ENCODE results near the gene WDR64.

GRCh38 chr1:241707442-241707841, 55.4 kb downstream of the WDR64 start:
- TF ChIP-seq SMC3 (IDR thresholded peaks at IDR 0.05; ENCODE audit: low read depth, low read length) (no peak), CTCF (conservative IDR thresholded peaks at IDR 0.05; ENCODE audit: low read depth, low read length) (no peak), RAD21 (IDR thresholded peaks at IDR 0.05; ENCODE audit: low read length) (no peak), CEBPB (IDR thresholded peaks at IDR 0.05; ENCODE audit: low read depth, low read length) (no peak), MAZ (IDR thresholded peaks at IDR 0.05; ENCODE audit: borderline replicate concordance, low read depth, low read length) (no peak), POLR2A (IDR thresholded peaks at IDR 0.05; ENCODE audit: low read depth, low read length) (no peak), FOS (IDR thresholded peaks at IDR 0.05; ENCODE audit: low read depth, low read length) (no peak), RFX5 (IDR thresholded peaks at IDR 0.05; ENCODE audit: low read depth, low read length) (no peak), CHD1 (IDR thresholded peaks at IDR 0.05; ENCODE audit: low read depth, low read length) (no peak)
